ENCODE data around the gene GALK1. TPM values are rescaled to one million over a fixed set of nuclear protein-coding genes. Genes with fewer than 3 reads are reported as not detected.

GALK1 gene
- total and polyA plus RNA-seq, 2 of the 13 experiments (the other 11 are each of a cell fraction or from before 2014, with no cell fraction given), result 59.9 to 93.6 TPM

- peak; percentile 1; the same call in 1 of the 2 replicates for TF ChIP-seq CBX5 (CRISPR knock-in tag; IDR thresholded peaks at IDR 0.05; ENCODE audit: borderline replicate concordance)
- no peak for TF ChIP-seq EEA1 (CRISPR knock-in tag; IDR thresholded peaks at IDR 0.05; ENCODE audit: borderline replicate concordance)
- no peak for TF ChIP-seq SKI (IDR thresholded peaks at IDR 0.05; ENCODE audit: partially characterized antibody)
- no peak for TF ChIP-seq U2AF2 (IDR thresholded peaks at IDR 0.05; ENCODE audit: low read depth, low read length)
- no peak for TF ChIP-seq STAG1 (CRISPR knock-in tag; IDR thresholded peaks at IDR 0.05)
- no peak for TF ChIP-seq ZNF674 (CRISPR knock-in tag; IDR thresholded peaks at IDR 0.05; ENCODE audit: low read depth)
- no peak for TF ChIP-seq HINFP (CRISPR knock-in tag; IDR thresholded peaks at IDR 0.05; ENCODE audit: low read depth)
- no peak for TF ChIP-seq KMT2A (CRISPR knock-in tag; IDR thresholded peaks at IDR 0.05)
- no peak for TF ChIP-seq PREB (CRISPR knock-in tag; IDR thresholded peaks at IDR 0.05)
- no peak for TF ChIP-seq E2F2 (CRISPR knock-in tag; IDR thresholded peaks at IDR 0.05; ENCODE audit: borderline replicate concordance)
- TF ChIP-seq SNAI1 (CRISPR knock-in tag; IDR thresholded peaks at IDR 0.05; ENCODE audit: borderline replicate concordance), result peak; percentile 52; the same call in 1 of the 2 replicates
- no peak for TF ChIP-seq ZNF432 (CRISPR knock-in tag; IDR thresholded peaks at IDR 0.05; ENCODE audit: borderline replicate concordance)
- TF ChIP-seq ZNF335 (CRISPR knock-in tag; IDR thresholded peaks at IDR 0.05), result peak; percentile 26; the same call in 1 of the 2 replicates
- TF ChIP-seq ESRRA (CRISPR knock-in tag; IDR thresholded peaks at IDR 0.05; ENCODE audit: low read depth), result peak; percentile 24; the same call in 1 of the 2 replicates
- TF ChIP-seq ZNF619 (CRISPR knock-in tag; IDR thresholded peaks at IDR 0.05), result no peak
- no peak for TF ChIP-seq FOXK2 (IDR thresholded peaks at IDR 0.05)
- no peak for TF ChIP-seq HNF4G (IDR thresholded peaks at IDR 0.05; ENCODE audit: borderline replicate concordance, low read depth, low read length)
- no peak for TF ChIP-seq HNF4G (CRISPR knock-in tag; IDR thresholded peaks at IDR 0.05; ENCODE audit: borderline replicate concordance, low read depth)
- no peak for TF ChIP-seq ZBTB3 (CRISPR knock-in tag; IDR thresholded peaks at IDR 0.05; ENCODE audit: borderline replicate concordance, low read depth)
- TF ChIP-seq ZNF251 (CRISPR knock-in tag; IDR thresholded peaks at IDR 0.05), result no peak
- TF ChIP-seq TGIF2 (CRISPR knock-in tag; IDR thresholded peaks at IDR 0.05), result no peak
- no peak for TF ChIP-seq ZBTB46 (CRISPR knock-in tag; IDR thresholded peaks at IDR 0.05; ENCODE audit: borderline replicate concordance)
- TF ChIP-seq SALL1 (CRISPR knock-in tag; IDR thresholded peaks at IDR 0.05), result peak; percentile 53; the same call in 1 of the 2 replicates
- no peak for TF ChIP-seq EP300 (IDR thresholded peaks at IDR 0.05; ENCODE audit: low read depth in 2 of 2, low read length in 2 of 2)
- no peak for TF ChIP-seq EP300 (CRISPR knock-in tag; IDR thresholded peaks at IDR 0.05; ENCODE audit: borderline replicate concordance)
- TF ChIP-seq ZNF792 (CRISPR knock-in tag; IDR thresholded peaks at IDR 0.05), result 0 out of 2 replicates have a peak, but pooled peaks have one; percentile 46
- TF ChIP-seq KMT2B (CRISPR knock-in tag; IDR thresholded peaks at IDR 0.05), result 0 out of 2 replicates have a peak, but pooled peaks have one; percentile 3
These were observed 628 bp downstream of the GALK1 start (continued) for GRCh38 chr17:75764417-75764710.

Measured in HepG2 (cell line).